Measurements from ENCODE around the gene RTKN2.
"Not testable (repeated sequence)": the region's sequence is repeated elsewhere in the genome, so short reads cannot be mapped to it uniquely, and the experiment has no call there.

The RTKN2 gene

DNA sequence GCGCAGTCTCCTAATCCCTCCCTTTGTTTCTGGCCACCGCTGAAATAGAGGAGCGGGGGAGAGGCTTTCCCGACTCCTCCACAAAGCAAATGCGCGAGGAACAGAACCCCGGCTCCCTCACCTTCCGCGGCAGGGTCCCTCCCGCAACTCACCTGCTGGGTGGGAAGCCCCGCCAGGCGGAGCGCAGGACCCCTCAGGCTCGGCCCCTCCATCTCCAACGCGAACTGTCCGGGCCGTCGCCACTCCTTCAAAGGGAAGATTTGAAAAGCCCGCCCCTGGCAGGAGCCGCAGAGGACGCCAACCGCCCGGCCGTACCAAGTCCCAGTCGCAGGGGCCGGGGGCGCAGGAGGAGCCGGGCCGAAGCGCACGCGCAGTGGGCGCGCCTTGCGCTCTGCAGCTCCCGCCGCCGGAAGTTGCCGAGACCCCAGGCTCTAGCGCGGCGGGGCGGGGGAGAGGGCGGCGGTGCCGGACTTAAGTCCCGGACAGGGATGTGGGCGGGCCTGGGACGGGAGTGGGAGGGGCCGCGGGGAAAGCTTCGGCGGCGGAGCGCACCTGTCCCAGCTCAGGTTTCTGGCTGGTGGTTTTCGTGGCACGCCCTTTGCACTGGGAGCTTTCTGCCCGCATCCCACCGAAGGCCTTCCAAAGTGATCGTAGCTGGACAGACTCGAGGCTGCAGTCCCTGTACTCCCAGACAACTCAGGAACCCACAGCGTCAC lies at the start of gene RTKN2:
Gene RTKN2, minus strand, starts transcription at position 446 of the 716 bp plus-strand sequence. Its CDS starts 234 bp downstream, at position 212.
- DNase-seq (ENCODE audit: low spot score), result peak; percentile 53

- DNase-seq (ENCODE audit: low spot score), result peak; percentile 21
These were observed 48.6 kb upstream of the RTKN2 start for GRCh38 chr10:62317257-62317656.

- no peak for DNase-seq (ENCODE audit: low spot score)
These were observed 40.6 kb upstream of the RTKN2 start for GRCh38 chr10:62309254-62309653.

DNA sequence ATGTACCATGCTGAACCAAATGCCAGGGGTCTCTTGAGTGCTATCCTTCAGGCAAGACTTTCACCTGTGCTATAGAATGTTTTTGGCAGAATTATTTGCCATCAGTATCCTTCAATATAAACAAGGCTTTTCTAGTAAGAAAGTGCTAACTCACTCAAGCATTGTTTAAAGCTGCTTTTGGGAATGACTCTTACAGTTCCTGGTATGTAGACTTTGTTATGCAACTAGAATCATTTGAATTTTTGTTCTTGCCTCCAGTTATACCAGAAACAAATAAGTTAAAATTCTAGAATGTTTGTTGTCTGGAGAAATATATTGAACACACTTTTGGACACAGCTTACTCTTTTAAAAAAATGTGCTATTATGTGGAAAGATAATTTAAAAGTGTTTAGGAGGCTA lies 39.5 kb upstream of the RTKN2 start:
- DNase-seq (ENCODE audit: low spot score), result no peak

GRCh38 chr10:62307635-62308034 lies 39.0 kb upstream of the RTKN2 start:
- DNase-seq (ENCODE audit: low spot score), result no peak

- no peak for DNase-seq (ENCODE audit: low spot score)
These were observed 38.0 kb upstream of the RTKN2 start for GRCh38 chr10:62306663-62307062.

- no peak for DNase-seq (ENCODE audit: low spot score)
These were observed 37.2 kb upstream of the RTKN2 start for GRCh38 chr10:62305813-62306212.

DNA sequence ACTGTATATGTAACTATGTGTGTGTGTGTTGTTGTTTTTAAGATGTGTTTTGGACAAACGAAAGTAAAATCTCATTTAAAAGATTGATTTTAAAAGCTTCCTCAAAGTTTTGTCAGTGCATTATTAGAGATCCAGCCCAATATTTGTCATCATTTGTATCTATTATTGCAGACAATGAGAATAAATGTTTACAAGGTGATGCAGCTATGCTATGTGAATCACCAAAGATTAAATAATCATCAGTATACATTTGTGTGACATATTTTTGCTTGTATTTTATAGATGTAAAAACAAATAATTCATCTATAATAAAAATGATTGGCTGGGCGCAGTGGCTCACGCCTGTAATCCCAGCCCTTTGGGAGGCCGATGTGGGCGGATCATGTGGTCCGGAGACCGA lies 35.3 kb upstream of the RTKN2 start:
- DNase-seq (ENCODE audit: low spot score), result no peak

DNA sequence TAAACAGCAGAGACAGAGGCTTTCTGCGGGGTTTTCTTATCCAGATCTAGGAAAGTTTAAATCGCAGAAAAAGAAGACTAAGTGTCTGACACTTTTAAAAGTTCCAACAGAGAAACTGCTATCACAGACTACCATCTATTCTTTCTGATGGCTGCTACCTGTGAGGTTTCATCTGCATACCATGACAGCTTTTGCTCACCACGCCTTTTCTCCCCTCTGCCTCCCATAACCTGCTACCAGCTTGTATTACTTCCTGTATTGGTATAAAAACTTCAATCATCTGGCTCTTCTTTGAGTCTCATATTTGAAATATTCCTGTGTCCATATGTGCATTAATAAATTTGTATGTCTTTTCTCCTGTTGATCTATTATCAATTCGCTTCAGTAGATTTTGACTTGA lies 34.1 kb upstream of the RTKN2 start:
- DNase-seq (ENCODE audit: low spot score), result no peak

- no peak for DNase-seq (ENCODE audit: low spot score)
These were observed 29.2 kb upstream of the RTKN2 start for GRCh38 chr10:62297857-62298256.

- DNase-seq (ENCODE audit: low spot score), result no peak
These were observed 15.6 kb upstream of the RTKN2 start for GRCh38 chr10:62284221-62284620.

- DNase-seq (ENCODE audit: low spot score), result not testable (repeated sequence)
These were observed 12.7 kb upstream of the RTKN2 start for GRCh38 chr10:62281348-62281747.

DNA sequence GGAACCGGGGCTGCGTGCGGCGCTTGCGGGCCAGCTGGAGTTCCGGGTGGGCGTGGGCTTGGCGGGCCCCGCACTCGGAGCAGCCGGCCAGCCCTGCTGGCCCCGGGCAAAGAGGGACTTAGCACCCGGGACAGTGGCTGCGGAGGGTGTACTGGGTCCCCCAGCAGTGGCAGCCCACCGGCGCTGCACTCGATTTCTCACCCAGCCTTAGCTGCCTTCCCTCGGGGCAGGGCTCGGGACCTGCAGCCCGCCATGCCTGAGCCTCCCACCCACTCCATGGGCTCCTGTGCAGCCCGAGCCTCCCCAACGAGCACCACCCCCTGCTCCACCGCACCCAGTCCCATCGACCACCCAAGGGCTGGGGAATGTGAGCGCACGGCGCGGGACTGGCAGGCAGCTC lies 11.7 kb upstream of the RTKN2 start:
- not testable (repeated sequence) for DNase-seq (ENCODE audit: low spot score)

DNA sequence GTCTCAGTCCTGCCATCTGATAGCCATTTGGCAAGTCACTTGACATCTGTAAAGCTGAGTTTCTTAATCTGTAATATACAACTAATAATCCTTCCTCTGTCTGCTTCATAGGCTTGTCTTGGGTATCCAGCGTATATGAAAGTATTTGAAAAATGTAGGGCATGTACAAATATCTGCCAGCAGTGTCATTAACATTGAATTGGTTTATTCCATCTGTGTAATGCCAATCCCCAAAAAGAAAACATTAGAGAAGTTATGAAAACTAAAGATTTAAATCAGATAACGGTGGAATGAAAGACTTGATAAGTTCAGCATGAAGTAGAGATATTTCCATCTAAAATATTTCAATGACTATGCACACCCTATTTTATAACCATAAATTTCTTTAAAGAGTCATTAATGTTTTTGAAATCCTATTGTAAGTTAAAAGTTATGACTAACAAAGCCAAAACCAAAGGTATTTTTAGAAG lies 9.8 kb upstream of the RTKN2 start:
- DNase-seq (ENCODE audit: low spot score), result peak; percentile 8

DNA sequence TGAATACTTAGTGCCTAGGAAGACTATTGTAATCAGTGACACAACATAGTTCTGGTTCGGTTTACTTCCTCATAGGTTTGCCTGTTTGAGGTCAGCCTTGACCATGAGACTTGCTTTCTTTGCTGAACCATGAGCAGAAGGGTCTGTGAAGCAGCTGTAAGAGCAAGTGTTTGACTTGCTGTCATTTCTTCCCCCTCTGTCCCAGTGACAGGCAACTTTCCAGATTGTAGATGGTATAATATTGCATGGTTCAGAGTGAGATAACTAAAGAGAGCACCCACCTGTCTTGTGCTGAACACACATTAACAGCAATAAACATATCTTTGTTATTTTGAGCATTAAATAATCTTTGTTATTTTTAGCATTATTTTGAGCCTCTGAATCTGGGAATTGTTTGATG lies 9.3 kb upstream of the RTKN2 start:
- DNase-seq (ENCODE audit: low spot score), result no peak

DNA sequence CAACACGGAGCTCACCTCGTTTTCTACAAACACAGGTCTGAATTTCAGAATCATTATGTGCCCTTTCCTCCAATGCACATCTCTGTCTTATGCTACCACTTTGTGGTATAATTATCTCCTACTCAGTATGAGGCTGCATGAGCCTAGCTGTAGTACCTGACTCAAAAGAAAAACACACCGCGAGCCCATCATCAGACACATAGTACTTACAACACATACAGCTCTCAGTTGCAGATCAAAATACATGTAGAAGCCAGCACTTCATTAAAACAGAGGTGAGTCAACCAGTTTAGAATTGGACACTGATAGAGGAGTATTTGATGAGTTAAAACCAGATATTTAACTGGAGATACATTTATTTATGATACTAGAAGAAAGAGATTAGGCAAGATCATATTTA lies 1.4 kb upstream of the RTKN2 start:
- no peak for DNase-seq (ENCODE audit: low spot score)

GRCh38 chr10:62268027-62268398 lies 631 bp downstream of the RTKN2 start:
- no peak for DNase-seq (ENCODE audit: low spot score)

GRCh38 chr10:62266611-62267010 lies 2.0 kb downstream of the RTKN2 start:
- DNase-seq (ENCODE audit: low spot score), result no peak

- DNase-seq (ENCODE audit: low spot score), result no peak
These were observed 2.5 kb downstream of the RTKN2 start for GRCh38 chr10:62266147-62266546.

- DNase-seq (ENCODE audit: low spot score), result peak; percentile 40
These were observed 3.8 kb downstream of the RTKN2 start for GRCh38 chr10:62264702-62265436.

GRCh38 chr10:62264126-62264525 lies 4.5 kb downstream of the RTKN2 start:
- no peak for DNase-seq (ENCODE audit: low spot score)

- no peak for DNase-seq (ENCODE audit: low spot score)
These were observed 7.0 kb downstream of the RTKN2 start for GRCh38 chr10:62261666-62262065.

GRCh38 chr10:62259998-62260397 lies 8.6 kb downstream of the RTKN2 start:
- no peak for DNase-seq (ENCODE audit: low spot score)

DNA sequence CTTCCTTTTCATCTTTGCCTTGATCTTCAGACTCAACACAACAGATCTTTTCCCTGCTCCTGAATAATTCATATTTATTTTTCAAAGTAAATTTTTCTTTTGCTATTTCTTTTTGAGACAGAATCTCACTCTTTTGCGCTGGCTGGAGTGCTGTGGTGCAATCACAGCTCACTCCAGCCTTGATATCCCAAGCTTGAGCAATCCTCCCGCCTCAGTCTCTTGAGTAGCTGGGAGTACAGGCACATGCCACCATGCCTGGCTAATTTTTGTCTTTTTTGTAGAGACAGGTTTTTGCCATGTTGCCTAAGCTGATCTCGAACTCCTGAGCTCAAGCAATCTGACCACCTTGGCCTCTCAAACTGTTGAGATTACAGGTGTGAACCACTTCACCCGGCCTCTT lies 9.2 kb downstream of the RTKN2 start:
- no peak for DNase-seq (ENCODE audit: low spot score)

Data from COLO829 (cell line).